GM23248 (cell line): Measurements from ENCODE around the gene RARG. TPM values are rescaled to one million over a fixed set of nuclear protein-coding genes. Genes with fewer than 3 reads are reported as not detected.
A peak's percentile ranks its signal among the peaks of the same experiment; 100 is the strongest.

Source experiments
- DNase-seq: peaks from one replicate; pipeline ENCODE4 v3.0.0-alpha.2; 2015
- H2AFZ ChIP-seq: fragments of 200-600 bp; sonication (generic); 2 replicates; pipeline ENCODE4 v1.6.1; 2016; ENCODE audit warnings: antibody characterized with exemption
- H3F3A ChIP-seq: fragments of 200-600 bp; sonication (generic); 2 replicates; pipeline ENCODE4 v1.6.1; 2016; ENCODE audit warnings: mild to moderate bottlenecking, antibody characterized with exemption, mixed run types; ENCODE audit not compliant: insufficient read depth
- H3K27ac ChIP-seq: fragments of 200-600 bp; sonication (generic); 2 replicates; pipeline ENCODE4 v1.5.1; 2016; ENCODE audit warnings: mild to moderate bottlenecking
- H3K27me3 ChIP-seq: fragments of 200-600 bp; sonication (generic); replicated peaks from 2 replicates; pipeline ENCODE4 v1.6.1; 2016; ENCODE audit warnings: mild to moderate bottlenecking; ENCODE audit not compliant: insufficient read depth
- H3K36me3 ChIP-seq: fragments of 200-600 bp; sonication (generic); 2 replicates; pipeline ENCODE4 v1.6.1; 2016; ENCODE audit warnings: low read depth, mild to moderate bottlenecking
- H3K4me1 ChIP-seq: fragments of 200-600 bp; sonication (generic); 2 replicates; pipeline ENCODE4 v1.6.1; 2016; ENCODE audit warnings: mild to moderate bottlenecking; ENCODE audit not compliant: insufficient read depth
- H3K4me2 ChIP-seq: fragments of 200-600 bp; sonication (generic); one replicate; pipeline ENCODE4 v1.6.1; 2016; ENCODE audit warnings: mild to moderate bottlenecking; ENCODE audit not compliant: unreplicated experiment
- H3K4me3 ChIP-seq: fragments of 200-600 bp; sonication (generic); 2 replicates; pipeline ENCODE4 v1.5.1; 2016; ENCODE audit warnings: mild to moderate bottlenecking
- H3K79me2 ChIP-seq: fragments of 200-600 bp; sonication (generic); 2 replicates; pipeline ENCODE4 v1.6.1; 2016; ENCODE audit warnings: mild to moderate bottlenecking; ENCODE audit not compliant: insufficient read depth
- H3K9ac ChIP-seq: fragments of 200-600 bp; sonication (generic); 2 replicates; pipeline ENCODE4 v1.6.1; 2016; ENCODE audit warnings: mild to moderate bottlenecking
- H3K9me2 ChIP-seq: fragments of 200-600 bp; sonication (generic); 2 replicates; pipeline ENCODE4 v1.6.1; 2016; ENCODE audit warnings: mixed run types, mild to moderate bottlenecking, moderate library complexity; ENCODE audit not compliant: insufficient read depth
- H3K9me3 ChIP-seq: fragments of 200-600 bp; sonication (generic); one replicate; pipeline ENCODE4 v1.6.1; 2017; ENCODE audit warnings: low read depth
- H4K20me1 ChIP-seq: fragments of 200-600 bp; sonication (generic); 2 replicates; pipeline ENCODE4 v1.6.0; 2016; ENCODE audit not compliant: insufficient read depth
- EZH2 ChIP-seq: fragments of 200-600 bp; sonication (generic); IDR thresholded peaks from 2 replicates; pipeline ENCODE4 v1.6.1; 2018; ENCODE audit warnings: antibody characterized with exemption, mild to moderate bottlenecking; ENCODE audit not compliant: insufficient read depth, poor library complexity, severe bottlenecking
- EZH2phosphoT487 ChIP-seq: fragments of 200-600 bp; sonication (generic); IDR thresholded peaks from 2 replicates; pipeline ENCODE4 v1.6.1; 2018; ENCODE audit warnings: antibody characterized with exemption, moderate library complexity, mild to moderate bottlenecking, low read depth; ENCODE audit not compliant: insufficient read depth
- WGBS, 2 experiments: methylation state at CpG; one replicate each; pipeline ENCODE4 v1.1.6; 2015 to 2017; ENCODE audit warnings: low lambda C conversion rate in 2 of 2, low coverage in 1 of 2; ENCODE audit errors: missing lambda C conversion rate in 2 of 2; 5-methylcytosine and 5-hydroxymethylcytosine counted together
- in situ Hi-C: fragments of 300-500 bp; cut with MboI; formaldehyde crosslinking; loops from 2 replicates; pipeline ENCODE4 v1.15.0; 2020
- polyA plus RNA-seq: library from polyadenylated mRNA; unstranded; fragments of >200 nt; fragmentation: Nextera tagmentation; extraction: Ambion mirVana; gene quantifications from 2 replicates; pipeline ENCODE4 v1.2.1, GENCODE V29; 2016
- total RNA-seq: library from RNA; depleted of rRNA; stranded (reverse); fragments of >200 nt; shearing (Covaris generic); gene quantifications from 2 replicates; pipeline ENCODE4 v1.2.3, GENCODE V29; 2014

Gene RARG
- total and polyA plus RNA-seq, 2 experiments from 2014 or later = 75.3 to 116 TPM

- H3K36me3 ChIP-seq = peaks cover 16% of the 10 kb centered on the region; the same call in 1 of the 2 replicates
- no peak overlapping the region for H3K4me2 ChIP-seq
- no peaks in the 10 kb centered on the region for H3K9me3 ChIP-seq
- peaks cover 36% of the 10 kb centered on the region for H3F3A ChIP-seq
- no peaks in the 10 kb centered on the region for H3K27me3 ChIP-seq
- no peak overlapping the region for H3K9ac ChIP-seq
- H2AFZ ChIP-seq = no peak overlapping the region
- no peak for TF ChIP-seq EZH2phosphoT487
- no peak for TF ChIP-seq EZH2
- no peaks in the 10 kb centered on the region for H4K20me1 ChIP-seq
- DNase-seq = no peak
- H3K4me3 ChIP-seq = no peak overlapping the region
- in situ Hi-C loops = no loop called here
- WGBS, 2 experiments = 69 to 71% methylated on average over 11 of the region's 11 CpGs
- no peaks in the 10 kb centered on the region; the same call in 1 of the 2 replicates for H3K4me1 ChIP-seq
- no peaks in the 10 kb centered on the region for H3K9me2 ChIP-seq
- H3K79me2 ChIP-seq = no peaks in the 10 kb centered on the region
- H3K27ac ChIP-seq = no peak overlapping the region
Observed at GRCh38 chr12:53191096-53191884, 40.7 kb downstream of the RARG start.

- Histone ChIP-seq H3K4me1 (no peaks in the 10 kb centered on the region), H3K4me2 (no peak overlapping the region), H3K27me3 (no peaks in the 10 kb centered on the region), H3K9me3 (no peaks in the 10 kb centered on the region), H3K27ac (no peak overlapping the region), H3K36me3 (peaks cover 26% of the 10 kb centered on the region; the same call in 1 of the 2 replicates), H3K4me3 (no peak overlapping the region), H3F3A (peaks cover 42% of the 10 kb centered on the region), H3K9ac (no peak overlapping the region), H3K9me2 (no peaks in the 10 kb centered on the region), H2AFZ (no peak overlapping the region), H4K20me1 (no peaks in the 10 kb centered on the region), H3K79me2 (0 out of 2 replicates have a peak, but pooled peaks cover 3% of the 10 kb centered on the region)
- WGBS, 2 experiments = 32% methylated on average over 13 to 14 of the region's 14 CpGs
- in situ Hi-C loops = no loop called here
- TF ChIP-seq EZH2 (no peak), EZH2phosphoT487 (no peak)
- peak; percentile 91 for DNase-seq
Observed at GRCh38 chr12:53190108-53190729, 41.8 kb downstream of the RARG start.

- H3K9ac ChIP-seq = no peak overlapping the region
- no peak overlapping the region for H3K27ac ChIP-seq
- H4K20me1 ChIP-seq = no peaks in the 10 kb centered on the region
- peaks cover 12% of the 10 kb centered on the region for H3K4me1 ChIP-seq
- no peak for DNase-seq
- WGBS, 2 experiments = 84 to 85% methylated on average over 15 of the region's 15 CpGs
- H2AFZ ChIP-seq = no peak overlapping the region
- in situ Hi-C loops = no loop called here
- TF ChIP-seq EZH2phosphoT487 (no peak), EZH2 (no peak)
- no peaks in the 10 kb centered on the region for H3K9me3 ChIP-seq
- peaks cover 49% of the 10 kb centered on the region for H3F3A ChIP-seq
- H3K36me3 ChIP-seq = peaks cover 32% of the 10 kb centered on the region; the same call in 1 of the 2 replicates
- H3K27me3 ChIP-seq = no peaks in the 10 kb centered on the region
- no peak overlapping the region for H3K4me3 ChIP-seq
- H3K79me2 ChIP-seq = peaks cover 32% of the 10 kb centered on the region
- no peak overlapping the region for H3K4me2 ChIP-seq
- no peaks in the 10 kb centered on the region for H3K9me2 ChIP-seq
Observed at GRCh38 chr12:53187145-53187899, 44.7 kb downstream of the RARG start.

- Histone ChIP-seq H3K79me2 (peaks cover 38% of the 10 kb centered on the region), H3K36me3 (peaks cover 38% of the 10 kb centered on the region; the same call in 1 of the 2 replicates), H3K27ac (no peak overlapping the region), H3K4me2 (no peak overlapping the region), H3K27me3 (no peaks in the 10 kb centered on the region), H3F3A (peaks cover 55% of the 10 kb centered on the region), H2AFZ (no peak overlapping the region), H3K4me1 (peaks cover 18% of the 10 kb centered on the region), H3K9me3 (no peaks in the 10 kb centered on the region), H3K4me3 (no peak overlapping the region), H3K9ac (no peak overlapping the region), H3K9me2 (no peaks in the 10 kb centered on the region), H4K20me1 (no peaks in the 10 kb centered on the region; the same call in 1 of the 2 replicates)
- in situ Hi-C loops = no loop called here
- no peak for TF ChIP-seq EZH2phosphoT487
- TF ChIP-seq EZH2 = no peak
- WGBS, 2 experiments = 90 to 94% methylated on average over 4 of the region's 4 CpGs
- no peak for DNase-seq
Observed at GRCh38 chr12:53186745-53187144, 45.3 kb downstream of the RARG start.
